ENCODE results near the gene TMUB2. TPM values are rescaled to one million over a fixed set of nuclear protein-coding genes. Genes with fewer than 3 reads are reported as not detected.
A peak's percentile ranks its signal among the peaks of the same experiment; 100 is the strongest.

The TMUB2 gene
- total RNA-seq, 2 experiments from 2014 or later = 26.7 to 27.9 TPM

DNA sequence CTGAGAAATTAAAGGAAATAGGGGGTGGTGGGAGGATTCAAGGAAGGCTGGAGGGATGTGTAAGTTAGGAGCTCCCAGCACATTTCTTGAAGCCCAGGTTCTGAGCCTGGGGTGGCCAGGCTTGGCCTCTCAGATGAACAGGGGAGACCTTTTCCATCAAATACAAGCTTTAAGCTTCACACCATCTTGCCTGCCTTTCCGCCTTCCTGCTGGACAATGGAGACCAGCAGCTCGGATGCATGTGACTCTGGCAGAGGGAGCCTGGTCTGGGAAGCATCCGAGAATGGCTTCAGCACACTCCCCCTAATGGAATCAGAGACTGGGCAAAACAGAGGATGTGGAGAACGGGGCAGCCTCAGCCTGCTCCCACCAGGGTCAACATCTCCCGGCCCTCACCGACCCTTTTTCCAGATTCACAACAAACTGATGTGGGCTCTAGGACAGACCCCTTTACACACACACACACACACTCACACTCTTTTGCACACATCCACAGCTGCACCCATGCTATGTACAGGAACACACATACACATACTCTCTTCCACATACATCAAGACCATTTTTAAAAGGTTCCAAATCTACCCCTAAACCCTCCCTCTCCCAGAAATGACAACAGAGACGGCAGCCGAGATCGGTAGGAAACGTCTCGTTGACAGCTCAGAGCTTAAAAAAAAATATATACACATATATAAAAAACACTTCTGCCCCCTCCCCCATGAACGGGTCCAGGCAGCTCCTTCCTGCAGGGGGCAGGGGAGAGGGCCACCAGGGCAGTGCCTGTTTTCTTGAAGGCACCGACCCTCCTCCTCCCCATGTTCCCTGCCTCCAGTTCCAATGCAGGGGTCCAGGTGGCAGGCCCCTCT, 19.4 kb downstream of the TMUB2 start:
- Mint-ChIP-seq H3K4me1 (ENCODE audit: low read depth) (peaks cover 49% of the 10 kb centered on the region), H3K4me3 (no peak overlapping the region), H3K27me3 (ENCODE audit: low read depth) (no peaks in the 10 kb centered on the region), H3K36me3 (ENCODE audit: low read depth) (peaks cover 39% of the 10 kb centered on the region), H3K27ac (peak overlapping the region; percentile 1), H3K9me3 (ENCODE audit: insufficient read depth) (no peaks in the 10 kb centered on the region)
- no peak for DNase-seq
- CTCF ChIA-PET = interaction anchor here (0.6 to 2.0 kb wide), 6 partner anchors 10 to 157 kb away, joined by 3 to 8 read pairs (median 4); partner anchors contain the start of genes FAM171A2 and GRN
- POLR2A ChIA-PET = interaction anchor here (0.7 to 1.7 kb wide), 3 partner anchors 11 to 15 kb away, joined by 3 to 9 read pairs (median 8); no protein-coding TSS in a partner anchor
- ATAC-seq = no peak

DNA sequence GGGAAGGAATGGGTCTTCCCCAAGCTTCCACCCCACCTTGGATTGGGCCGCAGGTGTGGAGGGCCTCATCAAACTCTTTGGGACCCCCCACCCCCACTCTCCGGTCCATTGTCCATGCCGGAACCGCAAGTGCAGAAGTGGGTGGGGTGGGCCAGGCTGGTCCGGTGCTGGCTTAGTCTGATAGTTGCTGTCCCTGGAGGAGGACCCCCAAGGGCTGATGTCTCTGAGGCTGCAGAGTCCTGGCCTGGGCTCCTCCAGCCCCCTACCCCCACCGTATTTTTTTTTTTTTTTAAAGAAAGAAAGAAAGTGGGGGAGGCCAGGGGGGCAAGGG, 20.0 kb downstream of the TMUB2 start:
- DNase-seq (no peak), ATAC-seq (no peak)
- no peak overlapping the region for H3K4me3 Mint-ChIP-seq
- H3K27ac Mint-ChIP-seq = no peak overlapping the region
- H3K36me3 Mint-ChIP-seq (ENCODE audit: low read depth) = peaks cover 43% of the 10 kb centered on the region
- ChIA-PET CTCF (interaction anchor here (0.8 to 2.0 kb wide), 3 partner anchors 12 to 139 kb away, joined by 3 to 8 read pairs (median 4); partner anchors contain the start of gene GRN), POLR2A (interaction anchor here (0.7 to 1.7 kb wide), 2 partner anchors 10 to 15 kb away, joined by 3 to 9 read pairs; no protein-coding TSS in a partner anchor)
- no peaks in the 10 kb centered on the region for H3K9me3 Mint-ChIP-seq (ENCODE audit: insufficient read depth)
- no peaks in the 10 kb centered on the region for H3K27me3 Mint-ChIP-seq (ENCODE audit: low read depth)
- peaks cover 51% of the 10 kb centered on the region for H3K4me1 Mint-ChIP-seq (ENCODE audit: low read depth)

DNA sequence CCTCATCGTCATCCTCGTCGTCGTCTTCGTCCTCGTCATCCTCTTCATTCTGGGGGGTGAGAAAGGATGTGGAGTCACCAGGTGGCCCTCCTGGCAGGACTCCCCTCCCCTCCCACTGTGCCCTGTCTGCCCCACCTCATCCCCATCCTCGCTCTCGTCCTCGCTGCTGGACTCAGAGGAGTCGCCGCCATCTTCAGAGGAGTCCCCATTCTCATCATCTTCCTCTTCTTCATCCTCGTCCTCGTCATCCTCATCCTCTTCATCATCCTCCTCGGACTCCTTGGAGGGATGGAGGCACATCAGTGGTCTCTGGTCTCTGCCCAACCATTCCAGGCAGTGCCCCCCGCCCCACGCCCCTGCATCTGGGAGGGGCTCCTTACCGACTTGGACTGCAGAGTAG, 20.5 kb downstream of the TMUB2 start:
- POLR2A ChIA-PET = interaction anchor here (0.7 to 1.7 kb wide), 2 partner anchors 9 to 123 kb away, joined by 6 to 9 read pairs; no protein-coding TSS in a partner anchor

DNA sequence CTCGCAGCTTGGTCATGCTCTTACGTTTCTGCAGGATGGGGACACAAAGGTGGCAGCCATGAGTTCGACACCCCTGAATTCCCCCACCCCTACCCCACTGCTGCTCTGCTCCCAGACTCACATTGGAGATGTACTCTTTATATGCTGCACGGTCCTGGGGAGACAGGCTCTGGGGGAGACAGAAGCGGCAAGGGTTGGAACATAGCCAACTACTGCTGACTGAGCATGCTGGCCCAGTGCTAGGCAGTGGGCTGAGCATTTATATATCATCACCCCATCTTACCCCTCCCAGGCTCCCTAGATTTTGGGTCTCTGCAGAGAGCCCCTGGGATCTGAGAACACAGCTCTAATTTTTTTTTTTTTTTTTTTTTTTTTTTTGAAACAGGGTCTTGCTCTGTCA, 21.0 kb downstream of the TMUB2 start:
- ChIA-PET CTCF (interaction anchor here (4.4 kb wide), 1 partner anchor 124 kb away, joined by 67 read pairs; no protein-coding TSS in a partner anchor), POLR2A (interaction anchor here (0.6 to 1.7 kb wide), 4 partner anchors 9 to 123 kb away, joined by 3 to 9 read pairs (median 4); no protein-coding TSS in a partner anchor)
- H3K36me3 Mint-ChIP-seq (ENCODE audit: low read depth) = peaks cover 44% of the 10 kb centered on the region
- peaks cover 49% of the 10 kb centered on the region for H3K4me1 Mint-ChIP-seq (ENCODE audit: low read depth)
- H3K27me3 Mint-ChIP-seq (ENCODE audit: low read depth) = no peaks in the 10 kb centered on the region
- no peaks in the 10 kb centered on the region for H3K9me3 Mint-ChIP-seq (ENCODE audit: insufficient read depth)
- no peak overlapping the region for H3K27ac Mint-ChIP-seq
- H3K4me3 Mint-ChIP-seq = no peak overlapping the region
- ATAC-seq (no peak), DNase-seq (no peak)

More for the DNA sequence above, 20.5 kb downstream of the TMUB2 start:
- ATAC-seq = no peak
- Mint-ChIP-seq H3K4me1 (ENCODE audit: low read depth) (peaks cover 51% of the 10 kb centered on the region), H3K9me3 (ENCODE audit: insufficient read depth) (no peaks in the 10 kb centered on the region), H3K27ac (no peak overlapping the region), H3K36me3 (ENCODE audit: low read depth) (peaks cover 43% of the 10 kb centered on the region), H3K27me3 (ENCODE audit: low read depth) (no peaks in the 10 kb centered on the region), H3K4me3 (no peak overlapping the region)
- CTCF ChIA-PET = interaction anchor here (2.0 kb wide), 1 partner anchor 138 kb away, joined by 8 read pairs; the partner anchor contains the start of gene GRN
- no peak for DNase-seq

DNA sequence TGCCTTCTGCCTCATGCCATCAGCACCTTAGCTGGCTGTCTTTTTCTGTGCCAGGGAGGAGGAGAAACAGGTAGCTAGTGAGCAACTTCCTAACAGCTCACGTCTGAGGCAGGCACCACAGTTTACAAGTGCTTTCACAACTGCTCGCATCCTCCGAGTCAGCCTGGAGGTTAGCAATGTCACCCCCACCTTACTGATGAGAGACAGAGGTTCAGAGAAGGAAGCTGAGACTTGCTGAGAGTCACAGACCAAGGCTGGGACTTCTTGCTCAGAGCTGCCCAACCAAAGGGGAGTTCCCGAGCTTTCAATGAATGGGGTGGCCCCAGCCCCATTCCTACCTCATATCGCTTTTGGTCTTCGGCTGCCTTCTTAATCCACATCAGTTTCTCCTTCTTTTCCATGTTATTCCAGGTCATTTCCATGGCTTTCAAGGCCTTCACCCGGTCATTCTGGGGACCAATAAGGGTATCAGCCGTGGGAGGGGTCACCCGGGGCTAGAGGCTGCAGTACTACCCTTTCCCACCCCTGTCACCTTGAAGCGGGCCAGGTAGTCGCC, 23.1 kb downstream of the TMUB2 start:
- H3K9me3 Mint-ChIP-seq (ENCODE audit: insufficient read depth) = no peaks in the 10 kb centered on the region
- peak overlapping the region; percentile 84 for H3K27ac Mint-ChIP-seq
- ChIA-PET POLR2A (interaction anchor here (0.6 to 3.6 kb wide), 10 partner anchors 9 to 122 kb away, joined by 3 to 33 read pairs (median 8); partner anchors contain the start of genes SLC25A39, TMUB2 and UBTF), CTCF (interaction anchor here (0.6 to 6.7 kb wide), 48 partner anchors 8 to 313 kb away, joined by 3 to 68 read pairs (median 5); partner anchors contain the start of genes ATXN7L3, GRN, HDAC5 and RUNDC3A)
- peak overlapping the region; percentile 68 for H3K4me3 Mint-ChIP-seq
- DNase-seq (peak; percentile 33), ATAC-seq (no peak)
- no peaks in the 10 kb centered on the region for H3K27me3 Mint-ChIP-seq (ENCODE audit: low read depth)
- H3K36me3 Mint-ChIP-seq (ENCODE audit: low read depth) = peaks cover 66% of the 10 kb centered on the region
- H3K4me1 Mint-ChIP-seq (ENCODE audit: low read depth) = peaks cover 54% of the 10 kb centered on the region

DNA sequence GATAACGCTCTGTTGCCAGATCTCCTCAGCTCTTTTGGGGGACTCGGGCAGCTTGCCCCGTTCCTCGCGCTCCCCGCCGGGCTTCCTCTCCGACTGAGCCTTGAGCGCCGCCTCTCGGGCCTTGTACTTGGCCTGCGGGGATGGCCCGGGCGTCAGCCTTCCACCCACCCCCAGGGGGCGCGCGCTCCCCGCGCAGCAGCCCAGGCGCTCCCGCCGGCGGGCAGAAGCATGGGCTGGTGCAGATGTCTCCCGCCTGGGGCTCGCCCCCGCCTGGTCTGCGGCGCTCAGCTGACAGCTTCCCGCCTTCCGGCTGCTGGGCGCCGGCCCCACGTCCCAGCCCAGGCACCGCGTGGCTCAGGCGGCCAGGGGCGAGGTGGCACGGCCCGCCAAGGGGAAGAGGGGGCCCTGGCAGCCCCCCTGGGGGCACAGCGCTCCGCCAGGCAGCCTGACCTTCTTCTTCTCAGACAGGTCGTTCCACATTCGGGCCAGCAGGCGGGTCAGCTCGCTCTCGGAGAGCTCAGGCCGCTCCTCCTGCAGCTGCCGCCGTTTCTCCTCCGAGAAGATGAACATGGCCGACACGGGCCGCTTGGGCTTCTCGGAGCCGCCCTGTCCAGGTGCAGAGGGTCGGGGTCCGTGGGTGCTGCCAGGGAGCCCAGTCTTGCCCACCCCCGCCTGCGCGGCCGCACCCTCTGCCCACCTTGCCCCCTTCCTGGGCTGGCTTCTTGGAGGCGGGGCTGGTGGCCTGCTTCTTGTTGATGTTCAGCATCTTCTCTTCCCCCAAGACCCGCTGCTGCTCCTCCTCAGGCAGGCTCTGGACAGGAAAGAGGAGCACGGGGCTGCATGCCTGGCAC, 23.8 kb downstream of the TMUB2 start:
- ATAC-seq (peak; percentile 100), DNase-seq (peak; percentile 95)
- Mint-ChIP-seq H3K4me3 (peak overlapping the region; percentile 68), H3K27ac (peak overlapping the region; percentile 84), H3K27me3 (ENCODE audit: low read depth) (no peaks in the 10 kb centered on the region), H3K36me3 (ENCODE audit: low read depth) (peaks cover 71% of the 10 kb centered on the region), H3K9me3 (ENCODE audit: insufficient read depth) (no peaks in the 10 kb centered on the region), H3K4me1 (ENCODE audit: low read depth) (peaks cover 61% of the 10 kb centered on the region)
- POLR2A ChIA-PET = interaction anchor here (0.6 to 3.6 kb wide), 14 partner anchors 9 to 121 kb away, joined by 3 to 33 read pairs (median 7); partner anchors contain the start of genes SLC25A39, TMUB2 and UBTF
- CTCF ChIA-PET = interaction anchor here (0.6 to 6.7 kb wide), 47 partner anchors 8 to 293 kb away, joined by 3 to 68 read pairs (median 5); partner anchors contain the start of genes ATXN7L3, GRN, HDAC5 and RUNDC3A

DNA sequence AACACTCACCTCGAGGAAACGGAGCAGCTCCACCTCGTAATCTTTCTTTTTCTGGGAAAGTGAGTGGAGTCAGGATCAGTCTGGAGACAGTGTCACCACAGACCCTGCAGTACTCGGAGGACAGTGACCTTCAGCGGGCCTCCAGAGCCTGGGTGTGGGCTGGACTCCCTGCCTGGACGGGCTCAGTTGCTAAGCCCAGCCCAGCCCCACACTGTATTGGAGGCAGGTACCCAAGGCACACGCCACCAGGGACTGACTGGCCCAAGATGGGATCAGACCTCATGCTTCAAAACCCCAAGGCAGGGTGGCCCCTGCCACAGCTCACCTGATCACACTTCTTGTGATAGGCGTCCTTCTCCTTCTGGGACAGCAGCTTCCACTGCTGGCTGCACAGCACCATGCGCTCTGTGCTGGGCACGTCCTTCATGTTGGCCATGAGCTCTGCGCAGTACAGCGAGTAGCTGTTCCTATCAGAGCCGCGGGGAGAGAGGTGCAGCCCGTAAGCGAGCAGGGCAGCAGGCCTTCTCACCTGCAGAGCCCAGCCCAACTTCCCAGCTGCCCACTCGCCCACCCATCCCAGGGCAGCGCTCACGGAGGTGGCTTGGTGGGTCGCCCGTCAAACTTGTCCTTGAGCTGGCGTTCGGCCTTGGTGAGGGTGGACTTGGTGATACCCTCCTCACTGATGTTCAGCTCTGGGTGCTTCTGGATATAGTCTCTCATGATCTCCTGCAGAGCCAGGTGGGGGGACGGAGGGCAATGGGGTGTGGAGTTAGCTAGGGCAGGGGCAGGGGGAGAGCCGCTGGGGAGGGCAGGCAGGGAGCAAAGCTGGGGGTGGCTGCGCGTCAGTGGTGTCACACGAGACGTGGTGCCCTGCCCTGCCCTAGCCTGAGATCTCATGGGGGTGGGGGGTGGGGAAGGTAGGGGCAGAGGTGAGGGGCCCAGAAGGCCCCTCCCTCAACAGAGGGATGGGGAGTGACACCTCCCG, 24.8 kb downstream of the TMUB2 start:
- Mint-ChIP-seq H3K36me3 (ENCODE audit: low read depth) (peaks cover 75% of the 10 kb centered on the region), H3K27me3 (ENCODE audit: low read depth) (no peaks in the 10 kb centered on the region), H3K27ac (peak overlapping the region; percentile 72), H3K4me1 (ENCODE audit: low read depth) (peaks cover 69% of the 10 kb centered on the region), H3K4me3 (no peak overlapping the region), H3K9me3 (ENCODE audit: insufficient read depth) (no peaks in the 10 kb centered on the region)
- ATAC-seq (no peak), DNase-seq (no peak)
- POLR2A ChIA-PET = interaction anchor here (0.7 to 3.6 kb wide), 8 partner anchors 9 to 52 kb away, joined by 3 to 33 read pairs (median 8); partner anchors contain the start of genes TMUB2 and UBTF
- CTCF ChIA-PET = interaction anchor here (0.9 to 6.7 kb wide), 14 partner anchors 10 to 141 kb away, joined by 3 to 68 read pairs (median 22); partner anchors contain the start of genes GRN, RUNDC3A, SLC25A39 and TMUB2

DNA sequence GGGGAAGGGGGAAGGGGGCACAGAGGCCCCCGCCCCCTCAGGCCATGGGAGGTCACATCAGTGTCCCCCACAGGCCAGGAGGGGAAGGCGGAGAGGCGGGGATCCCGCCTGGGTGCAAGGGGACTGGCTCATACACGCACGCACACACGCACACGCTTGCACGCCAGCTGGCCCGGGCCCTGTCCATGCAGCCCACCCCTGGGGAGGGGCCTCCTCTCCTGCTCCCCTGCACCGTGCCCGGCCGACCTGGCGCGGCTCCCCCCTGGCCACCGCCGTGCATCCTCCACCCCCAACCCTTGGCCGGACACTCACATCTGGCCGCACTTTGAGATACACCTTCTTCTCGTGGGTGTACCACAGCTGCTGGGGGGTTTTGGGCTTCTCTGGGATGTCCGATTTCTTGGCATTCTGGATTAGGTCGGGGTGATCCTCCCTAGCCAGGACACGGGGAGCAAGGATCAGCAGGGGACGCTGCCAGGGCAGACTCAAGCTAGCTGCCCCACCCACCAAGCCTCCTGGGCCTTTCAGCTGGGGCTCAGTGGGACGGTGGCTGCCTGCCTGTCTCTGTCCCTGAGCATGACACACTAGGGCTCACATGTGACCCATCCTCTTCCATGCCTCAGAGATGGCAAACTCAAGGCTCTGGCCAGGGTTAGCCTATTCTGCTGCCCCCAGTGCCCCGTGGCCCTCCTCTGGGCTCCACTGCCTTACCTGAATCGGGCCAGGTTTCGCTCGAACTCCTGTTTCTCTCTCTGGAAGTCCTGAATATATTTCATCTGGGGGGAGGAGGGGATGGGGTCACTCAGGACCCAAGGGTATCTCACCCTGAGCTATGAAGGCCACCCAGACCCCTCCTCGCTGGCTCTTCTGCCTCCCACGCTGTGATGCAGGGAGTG, 26.0 kb downstream of the TMUB2 start:
- ATAC-seq = no peak
- peaks cover 78% of the 10 kb centered on the region for H3K36me3 Mint-ChIP-seq (ENCODE audit: low read depth)
- POLR2A ChIA-PET = interaction anchor here (0.8 to 3.6 kb wide), 4 partner anchors 8 to 26 kb away, joined by 3 to 33 read pairs (median 14); partner anchors contain the start of genes TMUB2 and UBTF

More for the DNA sequence above, 26.0 kb downstream of the TMUB2 start:
- H3K27me3 Mint-ChIP-seq (ENCODE audit: low read depth) = no peaks in the 10 kb centered on the region
- H3K4me1 Mint-ChIP-seq (ENCODE audit: low read depth) = peaks cover 73% of the 10 kb centered on the region
- DNase-seq = no peak
- H3K4me3 Mint-ChIP-seq = no peak overlapping the region
- peak overlapping the region; percentile 85 for H3K27ac Mint-ChIP-seq
- CTCF ChIA-PET = interaction anchor here (0.9 to 6.7 kb wide), 5 partner anchors 8 to 140 kb away, joined by 3 to 68 read pairs (median 37); partner anchors contain the start of genes GRN and RUNDC3A
- H3K9me3 Mint-ChIP-seq (ENCODE audit: insufficient read depth) = no peaks in the 10 kb centered on the region
